SW 1271 (cell line): Measurements from ENCODE around the gene CFAP221.

ENCODE experiments used
- DNase-seq, 2 experiments: peaks; one replicate each; lab custom pipeline; 2025; lab: John Stamatoyannopoulos, UW

CFAP221 gene

DNA sequence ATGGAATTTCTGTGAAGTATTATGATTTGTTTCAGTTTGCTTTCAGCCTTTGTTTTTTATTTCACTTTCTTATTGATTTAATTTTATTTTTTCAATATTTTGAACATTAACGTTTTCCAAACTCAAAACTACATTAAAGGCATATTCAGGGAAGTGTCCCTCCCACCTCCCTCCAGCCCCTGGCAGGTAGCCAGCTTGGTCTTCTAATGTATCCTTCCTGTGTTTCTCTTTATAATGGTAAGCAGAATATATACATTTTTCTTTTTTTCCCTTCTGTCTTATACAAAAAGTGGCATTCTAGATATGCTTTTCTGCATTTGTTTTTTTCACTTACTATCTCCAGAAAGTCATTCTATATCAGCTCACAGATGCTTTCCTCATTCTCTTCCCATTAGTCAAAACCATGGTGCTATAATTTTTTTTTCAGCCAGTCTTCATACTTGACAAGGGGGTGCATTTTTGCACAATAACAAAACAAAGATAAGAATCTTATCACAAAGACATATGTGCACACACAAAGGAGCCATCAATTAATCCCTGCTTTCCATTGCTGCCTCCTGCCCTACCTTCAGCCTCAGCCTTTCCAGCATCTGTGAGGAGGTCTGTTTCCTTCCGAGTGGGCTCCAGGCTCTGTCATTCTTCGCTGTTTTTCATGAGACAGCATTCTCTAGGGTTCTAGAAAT, 101.1 kb downstream of the CFAP221 start:
- DNase-seq: no peak

DNA sequence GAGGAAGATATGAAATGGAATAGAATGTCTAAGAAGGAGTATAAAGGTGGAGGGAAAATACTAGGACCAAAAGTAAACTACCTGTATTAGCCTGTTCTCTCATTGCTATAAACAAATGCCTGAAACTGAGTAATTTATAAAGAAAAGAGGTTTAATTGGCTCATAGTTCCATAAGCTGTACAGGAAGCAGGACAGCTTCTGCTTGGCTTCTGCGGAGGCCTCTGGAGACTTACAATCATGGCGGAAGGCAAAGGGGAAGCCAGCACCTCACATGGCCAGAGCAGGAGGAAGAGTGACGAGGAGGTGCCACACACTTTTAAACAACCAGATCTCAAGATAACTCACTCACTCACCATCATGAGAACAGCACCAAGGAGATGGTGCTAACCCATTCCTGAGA, 101.9 kb downstream of the CFAP221 start:
- DNase-seq: no peak

DNA sequence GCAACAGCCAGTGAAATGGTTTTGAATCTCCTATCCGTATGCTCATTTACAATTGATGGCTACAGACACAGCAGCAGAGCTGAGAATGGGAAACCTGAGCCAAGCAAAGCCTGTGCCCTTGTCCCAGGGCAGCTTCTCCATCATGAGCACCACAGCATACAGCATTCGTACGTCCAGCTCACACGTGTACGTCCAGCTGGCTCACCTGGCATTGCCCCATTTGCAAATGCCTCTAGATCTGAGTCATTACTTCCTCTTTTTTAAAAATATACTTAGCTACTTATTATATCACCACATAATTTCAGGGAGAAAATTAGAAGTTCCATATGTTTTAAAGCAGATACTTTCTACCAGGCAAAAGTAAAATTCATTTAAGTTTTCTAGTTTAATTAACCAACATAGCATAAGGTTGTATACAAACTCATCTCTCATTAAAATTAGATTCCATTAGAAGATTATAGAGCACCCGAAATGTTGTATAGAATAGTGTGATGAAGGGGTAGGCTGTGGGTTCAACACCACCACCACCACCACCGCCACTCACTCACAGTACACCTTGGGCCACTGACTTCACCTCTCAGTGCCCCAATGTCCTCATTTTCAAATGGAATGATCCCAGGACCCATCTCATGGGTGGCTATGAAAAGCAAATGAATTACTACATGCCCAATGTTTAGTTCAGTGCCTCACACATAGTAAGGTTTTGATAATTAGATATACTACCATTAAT, 103.4 kb downstream of the CFAP221 start:
- no peak for DNase-seq

DNA sequence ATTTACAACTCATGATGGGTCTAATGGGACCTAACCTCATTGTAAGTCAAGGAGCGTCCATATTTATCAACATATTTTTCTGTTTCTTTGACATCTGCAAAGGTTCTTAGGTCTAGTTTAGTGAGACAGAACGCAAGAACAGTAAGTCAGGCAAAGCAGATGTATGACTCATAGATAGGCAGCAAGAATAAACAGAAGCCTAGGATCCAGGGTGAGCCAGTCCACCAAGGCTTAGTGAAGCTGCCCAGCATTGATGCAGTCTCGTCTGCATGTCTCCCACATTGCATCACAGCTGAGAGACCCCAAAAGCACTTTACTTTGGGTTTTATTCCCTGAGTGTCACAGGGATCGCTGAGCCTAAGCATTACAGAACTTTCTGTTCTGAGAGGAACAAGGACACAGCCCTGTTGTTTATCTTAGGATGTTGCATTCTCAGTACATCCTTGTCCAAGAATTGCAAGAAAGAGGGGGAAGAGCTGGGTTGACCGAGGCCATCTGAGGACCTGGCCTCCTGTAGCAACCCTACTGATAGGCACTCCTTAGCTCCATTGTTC, 105.2 kb downstream of the CFAP221 start:
- DNase-seq: no peak

DNA sequence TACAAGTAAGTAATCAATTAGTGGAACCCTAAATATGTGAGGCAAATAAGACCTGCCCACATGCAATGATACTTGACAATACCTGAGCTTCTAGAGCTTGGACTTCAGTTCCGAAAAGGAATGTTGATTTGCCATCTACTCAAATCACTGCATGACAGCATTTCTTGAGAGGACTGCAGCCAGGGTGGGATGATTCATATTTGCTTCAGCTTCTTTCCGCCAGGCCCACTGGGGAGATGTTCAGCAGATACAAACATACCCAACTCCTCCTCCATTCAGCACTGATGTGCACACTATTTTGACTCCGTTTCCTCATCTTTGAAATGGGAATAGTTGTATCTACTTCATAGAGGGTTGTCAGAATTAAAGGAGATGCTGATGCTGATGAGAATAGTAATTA, 106.0 kb downstream of the CFAP221 start:
- no peak for DNase-seq

DNA sequence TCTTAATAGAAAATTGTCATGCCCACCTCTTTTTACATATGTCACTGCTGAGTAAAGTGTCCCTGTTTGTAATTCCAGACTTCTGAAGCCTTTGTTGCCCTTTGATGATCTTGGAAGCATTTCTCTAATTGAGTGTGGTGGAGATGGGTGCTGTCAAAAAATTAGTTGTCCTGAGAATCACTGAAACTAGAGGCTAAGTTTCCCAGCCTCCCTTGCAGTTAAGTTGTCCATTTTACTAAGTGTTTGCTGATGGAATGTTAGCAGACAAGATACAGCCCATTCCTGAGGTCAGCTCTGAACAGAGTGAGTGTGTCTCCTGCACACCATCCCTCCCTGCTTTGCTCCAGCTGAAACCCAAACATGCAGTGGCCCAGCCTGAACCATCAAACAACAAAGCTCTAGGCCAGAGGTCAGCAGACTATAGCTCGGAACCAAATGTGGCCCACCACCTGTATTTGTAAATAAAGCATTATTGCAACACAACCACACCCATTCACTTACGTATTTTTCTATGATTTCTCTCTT, 106.7 kb downstream of the CFAP221 start:
- DNase-seq: no peak

DNA sequence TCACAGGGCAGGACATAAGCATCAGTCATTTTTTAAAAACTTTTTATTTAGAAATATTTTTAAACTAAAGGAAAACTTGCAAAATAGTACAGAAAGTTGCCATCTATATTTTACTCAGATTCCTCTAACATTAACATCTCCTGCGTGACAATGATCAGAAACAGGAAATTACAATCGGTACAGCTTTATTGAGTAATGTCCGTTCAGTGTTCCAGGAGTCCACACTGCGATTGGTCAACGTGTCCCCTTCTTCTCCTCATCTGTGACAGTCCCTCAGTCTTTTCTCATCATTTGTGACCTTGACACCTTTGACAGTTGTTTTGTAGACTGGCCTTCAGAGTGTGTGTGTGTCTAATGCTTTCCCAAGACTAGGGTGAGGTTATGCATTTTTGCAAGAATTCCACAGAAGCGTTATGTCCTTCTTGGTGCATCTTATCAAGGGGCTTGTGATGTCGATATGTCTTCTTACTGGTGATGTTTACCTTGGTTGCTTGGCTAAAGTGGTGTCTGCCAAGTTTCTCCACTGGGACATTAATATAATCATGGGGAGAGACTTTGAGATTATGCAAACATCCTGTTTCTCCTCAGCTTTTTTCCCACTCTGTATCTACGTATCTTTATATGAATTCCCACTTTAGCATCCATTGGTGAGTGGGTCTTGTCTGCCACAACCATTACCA, 113.4 kb downstream of the CFAP221 start:
- DNase-seq: no peak

GRCh38 chr2:119659601-119660342, 115.5 kb downstream of the CFAP221 start:
- DNase-seq: peak in 1 of 2 experiments; percentile 29

DNA sequence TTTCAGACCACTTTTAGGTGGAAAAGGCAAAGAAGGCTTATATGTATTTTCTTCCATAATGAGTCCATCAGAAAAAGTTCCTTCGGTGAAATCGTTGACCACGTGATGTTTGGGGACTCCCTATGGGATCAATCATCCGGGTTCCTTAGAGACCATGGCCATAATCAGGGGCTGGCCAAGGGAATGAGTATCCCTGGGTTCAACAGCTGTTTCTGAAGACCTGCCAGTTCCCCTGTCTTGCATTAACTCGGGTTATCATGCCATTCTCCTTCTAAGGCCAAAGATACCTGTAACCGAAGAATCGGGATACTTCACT, 116.1 kb downstream of the CFAP221 start:
- DNase-seq: no peak

DNA sequence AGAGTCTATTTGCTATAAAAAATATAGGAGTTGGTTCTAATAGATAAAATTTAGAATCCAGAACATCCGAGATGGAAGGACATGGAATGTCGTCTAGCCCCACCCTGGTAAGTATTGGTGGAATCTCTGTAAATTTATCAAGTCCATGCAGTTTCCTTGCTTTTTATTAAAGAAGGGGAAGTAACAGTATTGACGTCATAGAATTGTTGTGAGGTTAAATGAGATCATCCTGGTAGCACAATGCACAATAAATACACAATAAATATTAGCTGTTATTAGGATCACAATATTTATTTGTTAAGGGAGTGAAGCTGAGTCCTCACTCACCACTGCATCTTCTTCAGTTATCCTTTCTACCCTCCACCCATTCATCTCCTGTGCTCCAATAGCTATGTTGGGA, 118.0 kb downstream of the CFAP221 start:
- no peak for DNase-seq

DNA sequence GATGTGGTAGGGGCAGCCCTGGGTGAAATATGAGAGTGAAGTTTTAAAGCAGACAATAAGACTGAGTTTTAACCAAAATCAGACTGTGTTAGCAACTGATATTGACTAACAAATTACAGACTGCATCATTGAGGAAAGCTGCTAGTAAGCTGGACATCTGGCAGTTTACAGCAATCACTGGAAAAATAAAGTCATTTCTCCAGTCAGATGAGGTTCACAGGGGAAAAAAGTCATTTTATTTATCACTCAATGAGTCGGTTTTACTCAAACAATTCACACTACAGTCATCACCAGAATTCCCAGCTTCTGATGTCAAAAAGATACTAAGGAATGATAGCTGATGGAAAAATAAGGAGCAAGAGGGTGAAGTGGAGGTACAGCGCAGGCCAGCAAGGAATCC, 124.3 kb downstream of the CFAP221 start:
- DNase-seq: no peak

DNA sequence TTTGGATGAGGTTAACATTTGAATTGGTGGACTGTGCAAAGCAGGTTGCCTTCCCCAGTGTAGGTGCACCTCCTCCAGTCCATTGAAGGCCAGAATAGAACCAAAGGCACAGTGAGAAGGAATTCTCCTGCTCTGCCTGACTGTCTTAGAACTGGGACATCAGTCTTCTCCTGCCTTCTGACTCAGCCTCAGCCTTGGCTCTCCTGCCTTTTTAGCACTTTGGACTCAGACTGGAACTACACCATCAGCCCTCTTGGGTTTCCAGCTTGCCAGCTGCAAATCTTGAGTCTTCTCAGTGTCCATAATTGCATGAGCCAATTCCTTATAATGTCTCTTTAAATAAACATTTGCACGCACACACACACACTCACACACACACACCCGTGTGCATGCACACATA, 126.8 kb downstream of the CFAP221 start:
- no peak for DNase-seq

- DNase-seq: no peak
Observed at GRCh38 chr2:119671752-119672151, 127.5 kb downstream of the CFAP221 start.

- no peak for DNase-seq
Observed at GRCh38 chr2:119672161-119672862, 128.1 kb downstream of the CFAP221 start.

GRCh38 chr2:119673796-119674195, 129.5 kb downstream of the CFAP221 start:
- DNase-seq: no peak

GRCh38 chr2:119674711-119675500, 130.7 kb downstream of the CFAP221 start:
- DNase-seq: no peak

DNA sequence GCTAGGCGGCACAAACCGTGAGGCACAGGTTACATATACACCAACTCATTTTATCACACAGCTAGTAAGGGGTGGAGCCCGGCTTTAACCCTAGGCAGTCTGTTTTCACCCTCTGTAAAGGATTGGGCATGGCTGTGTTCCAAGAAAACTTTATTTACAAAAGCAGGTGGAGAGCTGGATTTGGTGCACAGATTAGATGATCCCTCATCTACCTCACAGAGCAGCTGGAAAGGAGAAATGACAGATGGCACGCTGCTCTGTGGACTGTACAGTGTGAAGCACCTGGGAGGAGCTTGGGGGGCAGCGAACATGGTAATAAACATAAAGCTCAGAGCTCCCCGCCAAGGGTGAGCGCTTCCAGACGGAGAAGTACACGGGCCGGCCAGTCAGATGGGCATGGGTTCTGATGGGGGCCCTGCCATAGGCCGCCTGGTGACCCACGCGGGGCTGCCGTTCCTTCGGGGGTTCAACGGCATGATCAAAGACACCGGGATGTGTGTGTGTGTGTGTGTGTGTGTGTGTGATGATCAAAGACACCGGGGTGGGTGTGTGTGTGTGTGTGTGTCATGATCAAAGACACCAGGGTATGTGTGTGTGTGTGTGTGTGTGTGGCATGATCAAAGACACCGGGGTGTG, 133.9 kb downstream of the CFAP221 start:
- DNase-seq: no peak

- no peak for DNase-seq
Observed at GRCh38 chr2:119679526-119679837, 135.2 kb downstream of the CFAP221 start.

- DNase-seq: no peak
Observed at GRCh38 chr2:119679846-119680245, 135.6 kb downstream of the CFAP221 start.

DNA sequence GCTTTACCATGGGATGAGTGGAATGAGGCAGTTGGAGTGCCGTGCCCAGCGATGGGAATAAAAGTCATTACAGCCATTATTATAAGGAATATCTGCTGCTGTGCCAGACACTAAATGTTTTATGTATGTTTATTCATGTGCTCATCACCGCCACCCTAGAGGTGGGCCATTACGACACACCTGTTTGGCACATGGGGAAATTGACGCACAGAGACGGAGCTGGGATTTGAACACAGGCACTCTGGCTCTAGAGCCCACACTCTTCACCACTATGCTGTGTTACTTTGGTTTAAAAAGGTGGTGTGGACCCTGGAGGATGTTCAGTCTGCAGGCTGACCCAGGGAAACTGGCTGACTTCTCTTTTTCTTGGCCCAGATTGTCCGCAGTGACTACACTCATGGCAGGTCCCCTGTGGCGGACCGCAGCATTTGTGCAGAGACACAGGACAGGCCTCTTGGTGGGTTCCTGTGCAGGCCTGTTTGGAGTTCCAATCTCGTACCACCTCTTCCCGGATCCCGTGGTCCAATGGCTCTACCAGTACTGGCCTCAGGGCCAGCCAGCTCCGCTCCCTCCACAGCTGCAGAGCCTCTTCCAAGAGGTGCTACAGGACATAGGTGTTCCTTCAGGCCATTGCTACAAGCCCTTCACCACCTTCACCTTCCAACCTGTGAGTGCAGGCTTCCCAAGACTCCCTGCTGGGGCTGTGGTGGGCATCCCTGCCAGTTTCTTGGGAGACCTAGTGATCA, 136.4 kb downstream of the CFAP221 start:
- no peak for DNase-seq
